Trophoblast cell (in vitro differentiated cells and primary cell): Measurements from ENCODE around the gene FMO1.

Experiments
- DNase-seq, 2 donors: peaks; one replicate each; pipeline ENCODE4 v3.0.0-alpha.2; 2016
- H2AFZ ChIP-seq: 2 replicates; pipeline ENCODE4 v1.6.1; 2013; ENCODE audit warnings: low read length, moderate library complexity, mild to moderate bottlenecking; ENCODE audit not compliant: insufficient read depth, poor library complexity
- H2AK5ac ChIP-seq: 2 replicates; pipeline ENCODE4 v1.6.1; 2013; ENCODE audit warnings: mild to moderate bottlenecking, low read length
- H2BK120ac ChIP-seq: 2 replicates; pipeline ENCODE4 v1.6.1; 2013; ENCODE audit warnings: low read length, mild to moderate bottlenecking, moderate library complexity; ENCODE audit not compliant: insufficient read depth, poor library complexity
- H2BK12ac ChIP-seq: 2 replicates; pipeline ENCODE4 v1.6.1; 2013; ENCODE audit warnings: mild to moderate bottlenecking, low read length, moderate library complexity
- H2BK5ac ChIP-seq: 2 replicates; pipeline ENCODE4 v1.6.1; 2013; ENCODE audit warnings: low read length, low read depth, moderate library complexity, mild to moderate bottlenecking; ENCODE audit not compliant: poor library complexity
- H3K14ac ChIP-seq: 2 replicates; pipeline ENCODE4 v1.6.1; 2013; ENCODE audit warnings: mild to moderate bottlenecking, low read length
- H3K18ac ChIP-seq: 2 replicates; pipeline ENCODE4 v1.6.1; 2013; ENCODE audit warnings: mild to moderate bottlenecking, low read length
- H3K23ac ChIP-seq: 2 replicates; pipeline ENCODE4 v1.6.1; 2013; ENCODE audit warnings: low read length
- H3K27ac ChIP-seq: 2 replicates; pipeline ENCODE4 v1.5.1; 2013; ENCODE audit warnings: low read depth, mild to moderate bottlenecking, inconsistent platforms, low read length, moderate library complexity
- H3K27me3 ChIP-seq: 2 replicates; pipeline ENCODE4 v1.6.1; 2013; ENCODE audit warnings: inconsistent platforms, mild to moderate bottlenecking, low read length, moderate library complexity; ENCODE audit not compliant: insufficient read depth
- H3K36me3 ChIP-seq, 2 experiments: 1 replicate in 1 of 2; 2 replicates in 1 of 2; pipeline ENCODE4 v1.6.1; 2013; ENCODE audit warnings: low read length in 2 of 2, mild to moderate bottlenecking in 2 of 2, moderate library complexity in 1 of 2; ENCODE audit not compliant: insufficient read depth in 2 of 2, control insufficient read depth in 1 of 2
- H3K4ac ChIP-seq: 2 replicates; pipeline ENCODE4 v1.6.1; 2013; ENCODE audit warnings: low read depth, mild to moderate bottlenecking, low read length, moderate library complexity
- H3K4me1 ChIP-seq, 2 experiments: 1 replicate in 1 of 2; 2 replicates in 1 of 2; pipeline ENCODE4 v1.6.1; 2013; ENCODE audit warnings: low read length in 2 of 2, mild to moderate bottlenecking in 2 of 2, moderate library complexity in 1 of 2; ENCODE audit not compliant: insufficient read depth in 2 of 2, control insufficient read depth in 1 of 2
- H3K4me2 ChIP-seq: 2 replicates; pipeline ENCODE4 v1.6.1; 2013; ENCODE audit warnings: inconsistent platforms, mild to moderate bottlenecking, low read length, moderate library complexity
- H3K4me3 ChIP-seq: 2 replicates; pipeline ENCODE4 v1.5.1; 2013; ENCODE audit warnings: mild to moderate bottlenecking, low read depth, low read length, inconsistent platforms
- H3K79me1 ChIP-seq: one replicate; pipeline ENCODE4 v1.6.1; 2013; ENCODE audit warnings: low read length
- H3K79me2 ChIP-seq: 2 replicates; pipeline ENCODE4 v1.6.1; 2013; ENCODE audit warnings: low read length, mild to moderate bottlenecking; ENCODE audit not compliant: control insufficient read depth, insufficient read depth, poor library complexity
- H3K9ac ChIP-seq: 2 replicates; pipeline ENCODE4 v1.6.1; 2013; ENCODE audit warnings: mild to moderate bottlenecking, low read length
- H3K9me3 ChIP-seq: 2 replicates; pipeline ENCODE4 v1.6.1; 2013; ENCODE audit warnings: low read depth, mild to moderate bottlenecking, control low read depth, inconsistent platforms, low read length; ENCODE audit not compliant: insufficient read depth
- H4K12ac ChIP-seq: 2 replicates; pipeline ENCODE4 v1.6.1; 2013; ENCODE audit warnings: low read depth, mild to moderate bottlenecking, low read length, moderate library complexity
- H4K8ac ChIP-seq: 2 replicates; pipeline ENCODE4 v1.6.1; 2013; ENCODE audit warnings: low read depth, mild to moderate bottlenecking, low read length, moderate library complexity
- H4K91ac ChIP-seq: one replicate; pipeline ENCODE4 v1.6.1; 2013; ENCODE audit warnings: low read depth, mild to moderate bottlenecking, low read length, moderate library complexity
- WGBS: extraction: QIAGEN DNeasy Blood & Tissue Kit; methylation state at CpG from one replicate; pipeline ENCODE4 v1.1.7; 2013; ENCODE audit warnings: missing lambda C conversion rate; ENCODE audit not compliant: insufficient read length, insufficient coverage; ENCODE audit errors: extremely low coverage; 5-methylcytosine and 5-hydroxymethylcytosine counted together

FMO1 gene

DNA sequence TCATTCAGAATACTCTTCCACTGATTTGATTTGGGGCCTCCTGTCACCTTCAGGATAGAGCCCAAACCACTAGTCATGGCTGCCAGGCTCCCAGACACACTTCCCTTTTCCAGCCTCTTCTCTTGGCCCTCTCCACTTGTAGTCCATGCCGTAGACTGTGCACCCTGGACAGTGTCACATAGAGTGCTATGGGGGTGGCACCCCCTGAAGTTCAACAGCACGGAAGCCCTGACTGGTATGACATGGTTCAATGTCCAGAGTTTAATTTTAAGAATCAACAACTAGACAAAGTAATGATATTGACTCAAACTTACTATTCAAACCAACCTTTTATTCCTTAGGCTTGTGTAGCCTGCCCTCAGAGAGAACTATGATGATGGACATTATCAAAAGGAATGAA lies 40.9 kb upstream of the FMO1 start:
- WGBS: no CpG with 5 or more reads among the region's 2 CpGs
- no peak overlapping the region for H4K12ac ChIP-seq
- no peak overlapping the region for H2BK5ac ChIP-seq
- no peak overlapping the region for H4K8ac ChIP-seq
- no peak overlapping the region for H3K14ac ChIP-seq
- peaks cover 2% of the 10 kb centered on the region for H3K79me1 ChIP-seq
- no peak overlapping the region for H3K4ac ChIP-seq
- H2AFZ ChIP-seq: no peak overlapping the region
- H3K18ac ChIP-seq: no peak overlapping the region
- no peaks in the 10 kb centered on the region for H3K36me3 ChIP-seq
- H3K4me2 ChIP-seq: no peak overlapping the region
- H3K4me3 ChIP-seq: no peak overlapping the region
- no peak overlapping the region for H2BK12ac ChIP-seq
- H3K79me2 ChIP-seq: no peaks in the 10 kb centered on the region
- H3K4me1 ChIP-seq: no peaks in the 10 kb centered on the region
- no peaks in the 10 kb centered on the region for H3K9me3 ChIP-seq
- no peak overlapping the region for H2AK5ac ChIP-seq
- no peak overlapping the region for H3K9ac ChIP-seq
- H3K27me3 ChIP-seq: no peaks in the 10 kb centered on the region
- no peak for DNase-seq
- H3K23ac ChIP-seq: no peak overlapping the region
- no peak overlapping the region for H2BK120ac ChIP-seq
- no peak overlapping the region for H3K27ac ChIP-seq
- H4K91ac ChIP-seq: no peak overlapping the region

DNA sequence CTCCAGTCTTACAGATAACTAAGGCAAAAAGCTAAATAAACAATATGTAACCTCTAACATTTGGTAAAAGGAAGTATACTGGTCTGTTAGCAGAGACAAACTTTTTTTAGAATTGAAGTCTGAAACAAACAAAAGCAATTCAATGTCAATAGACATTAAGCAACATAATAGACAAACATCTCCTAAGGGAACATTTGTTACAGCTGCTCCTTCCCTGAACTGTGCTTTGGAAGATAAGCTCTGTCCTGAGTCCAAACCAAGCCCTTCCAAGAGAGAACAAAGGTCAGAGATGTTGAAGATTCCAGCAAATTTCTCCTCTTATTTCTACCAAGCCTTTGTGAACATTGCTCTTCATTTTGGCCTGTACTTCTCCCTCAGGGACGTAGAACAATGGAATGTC lies 37.9 kb upstream of the FMO1 start:
- no CpG with 5 or more reads among the region's 1 CpG for WGBS
- Histone ChIP-seq H2BK5ac (no peak overlapping the region), H4K91ac (no peak overlapping the region), H2BK12ac (no peak overlapping the region), H2BK120ac (no peak overlapping the region), H3K36me3 (no peaks in the 10 kb centered on the region), H3K9ac (no peak overlapping the region), H3K79me2 (no peaks in the 10 kb centered on the region), H4K12ac (no peak overlapping the region), H2AFZ (no peak overlapping the region), H2AK5ac (no peak overlapping the region), H3K27ac (no peak overlapping the region), H3K4ac (no peak overlapping the region), H3K27me3 (no peaks in the 10 kb centered on the region), H3K23ac (no peak overlapping the region), H4K8ac (no peak overlapping the region), H3K4me1 (no peaks in the 10 kb centered on the region), H3K14ac (no peak overlapping the region), H3K4me3 (no peak overlapping the region), H3K4me2 (no peak overlapping the region), H3K9me3 (no peaks in the 10 kb centered on the region), H3K79me1 (peaks cover 2% of the 10 kb centered on the region), H3K18ac (no peak overlapping the region)
- peak in 1 of 2 donors; percentile 7 for DNase-seq

DNA sequence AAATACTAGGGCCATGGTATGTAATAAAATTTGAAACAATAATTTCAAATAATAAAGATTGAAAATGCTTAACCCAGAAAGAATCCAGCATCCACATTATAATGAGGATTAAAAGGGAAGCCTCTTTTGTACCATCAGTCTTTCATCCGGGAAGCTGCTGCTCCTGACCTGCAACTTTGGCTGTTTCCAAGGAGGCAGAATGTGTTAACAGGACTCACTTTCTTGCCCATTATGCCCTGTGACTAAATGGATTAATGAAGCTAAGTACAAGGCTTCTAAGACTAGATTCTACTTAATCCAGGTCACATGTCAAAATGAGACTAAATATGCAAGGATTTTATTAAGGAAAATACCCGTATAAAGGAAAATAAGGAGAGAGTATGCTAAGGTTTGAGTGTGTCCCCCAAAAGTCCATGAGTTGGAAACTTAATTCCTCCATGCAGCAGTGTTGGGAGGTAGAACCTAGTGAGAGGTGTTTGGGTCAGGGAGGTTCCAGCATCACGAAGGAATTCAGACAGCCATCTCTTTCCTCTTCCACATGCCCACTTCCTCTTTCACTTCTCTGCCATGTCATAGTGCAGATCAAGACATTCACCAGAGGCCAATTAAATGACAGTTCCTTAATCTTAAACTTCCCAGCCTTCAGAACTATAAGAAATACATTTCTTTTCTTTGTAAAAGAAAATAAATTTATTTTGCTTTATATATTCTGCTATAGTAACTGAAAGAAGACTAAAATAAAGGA lies 35.5 kb upstream of the FMO1 start:
- no CpG with 5 or more reads among the region's 3 CpGs for WGBS
- Histone ChIP-seq H3K14ac (no peak overlapping the region), H2BK5ac (no peak overlapping the region), H2AK5ac (no peak overlapping the region), H3K9me3 (peaks cover 1% of the 10 kb centered on the region), H3K79me1 (peaks cover 2% of the 10 kb centered on the region), H3K79me2 (no peaks in the 10 kb centered on the region), H3K4me3 (no peak overlapping the region), H3K4me1 (peaks cover 2% of the 10 kb centered on the region in 2 experiments), H3K27me3 (no peaks in the 10 kb centered on the region), H2BK12ac (peak overlapping the region; percentile 50), H4K91ac (peak overlapping the region; percentile 28), H4K12ac (no peak overlapping the region), H3K9ac (no peak overlapping the region), H3K27ac (no peak overlapping the region), H3K4ac (no peak overlapping the region), H3K18ac (no peak overlapping the region), H4K8ac (no peak overlapping the region), H3K36me3 (no peaks in the 10 kb centered on the region), H3K4me2 (no peak overlapping the region), H2BK120ac (no peak overlapping the region), H2AFZ (no peak overlapping the region), H3K23ac (no peak overlapping the region)
- no peak for DNase-seq

DNA sequence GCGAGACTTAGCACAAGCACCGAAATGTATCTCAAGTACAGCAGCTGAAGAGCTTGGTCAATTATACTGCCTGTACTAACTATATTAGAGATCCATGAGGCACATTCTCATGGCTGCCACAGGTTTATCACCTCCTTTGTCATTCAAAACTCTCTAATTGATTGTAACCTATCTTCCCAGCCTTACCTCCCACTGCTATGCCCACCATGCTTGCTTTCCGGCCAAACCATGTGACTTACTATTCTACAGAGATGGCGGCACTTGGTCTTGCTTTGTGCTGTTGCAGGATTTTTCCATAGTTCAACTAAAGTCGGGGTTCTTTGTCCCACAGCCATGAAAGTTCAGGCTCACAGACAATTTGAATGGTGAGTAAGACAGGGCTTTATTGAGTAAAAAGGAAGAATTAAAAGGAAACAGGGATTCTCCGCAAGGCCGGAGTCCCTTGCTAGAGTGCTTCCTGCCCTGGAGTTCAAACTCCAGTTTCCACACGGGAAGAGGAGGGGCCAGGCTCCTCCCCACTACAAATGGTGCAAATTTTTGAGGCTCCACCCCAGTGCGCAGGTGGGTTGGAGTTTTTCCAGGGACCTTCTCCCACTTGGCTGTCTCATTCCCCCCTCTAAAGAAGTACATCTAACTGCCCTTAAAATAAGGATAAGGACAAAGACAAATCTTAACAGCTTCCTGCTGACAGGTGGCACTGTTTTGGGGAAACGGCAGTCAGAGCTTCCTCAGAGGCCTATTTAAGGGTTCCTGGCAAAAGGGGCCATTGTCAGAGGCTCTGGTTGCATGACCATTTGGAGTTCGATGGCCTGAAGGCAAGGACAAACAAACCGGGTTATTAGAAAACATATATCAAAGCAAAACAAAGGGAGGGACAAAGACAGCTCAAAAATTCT lies 34.5 kb upstream of the FMO1 start:
- H3K9me3 ChIP-seq: peaks cover 1% of the 10 kb centered on the region
- H3K9ac ChIP-seq: no peak overlapping the region
- H2BK12ac ChIP-seq: no peak overlapping the region
- no peak overlapping the region for H2AFZ ChIP-seq
- H3K27me3 ChIP-seq: no peaks in the 10 kb centered on the region
- no peak overlapping the region for H3K4me3 ChIP-seq
- H3K4ac ChIP-seq: no peak overlapping the region
- no CpG with 5 or more reads among the region's 12 CpGs for WGBS
- H3K79me1 ChIP-seq: peaks cover 9% of the 10 kb centered on the region
- peaks cover 6 to 9% of the 10 kb centered on the region in 2 experiments for H3K4me1 ChIP-seq
- H3K14ac ChIP-seq: no peak overlapping the region
- H2AK5ac ChIP-seq: no peak overlapping the region
- no peak overlapping the region for H2BK120ac ChIP-seq
- H2BK5ac ChIP-seq: no peak overlapping the region
- H3K4me2 ChIP-seq: no peak overlapping the region
- no peak overlapping the region for H4K12ac ChIP-seq
- DNase-seq: no peak
- H3K27ac ChIP-seq: no peak overlapping the region
- H3K36me3 ChIP-seq: peaks cover 0 to 1% of the 10 kb centered on the region in 2 experiments
- H4K91ac ChIP-seq: peak overlapping the region; percentile 51
- H3K79me2 ChIP-seq: peaks cover 2% of the 10 kb centered on the region
- no peak overlapping the region for H4K8ac ChIP-seq
- no peak overlapping the region for H3K23ac ChIP-seq
- H3K18ac ChIP-seq: no peak overlapping the region
